ENCODE results near the gene ADPRH. TPM values are rescaled to one million over a fixed set of nuclear protein-coding genes. Genes with fewer than 3 reads are reported as not detected.

The ADPRH gene
- total RNA-seq, 1 donor, result 4.1 TPM

- no peak for TF ChIP-seq CTCF (IDR thresholded peaks at IDR 0.05; ENCODE audit: insufficient read depth, low read length)
- DNase-seq (ENCODE audit: low read depth), result peak; percentile 46
- H3K4me3 ChIP-seq (ENCODE audit: low read depth, low read length), result no peak overlapping the region
Measured at GRCh38 chr3:119636249-119636648, 57.0 kb downstream of the ADPRH start.

GRCh38 chr3:119636891-119637611, 57.8 kb downstream of the ADPRH start:
- H3K4me3 ChIP-seq (ENCODE audit: low read depth, low read length), result no peak overlapping the region
- DNase-seq (ENCODE audit: low read depth), result no peak
- no peak for TF ChIP-seq CTCF (IDR thresholded peaks at IDR 0.05; ENCODE audit: insufficient read depth, low read length)

- no peak for TF ChIP-seq CTCF (IDR thresholded peaks at IDR 0.05; ENCODE audit: insufficient read depth, low read length)
- H3K4me3 ChIP-seq (ENCODE audit: low read depth, low read length), result no peak overlapping the region
- DNase-seq (ENCODE audit: low read depth), result peak; percentile 94
Measured at GRCh38 chr3:119637679-119638477, 58.6 kb downstream of the ADPRH start.

Other genes starting within 250 kb of the ADPRH start
- 56.7 and 68.7 TPM in 2 replicates for gene TMEM39A, start 115.9 kb upstream of the ADPRH start, total RNA-seq (ENCODE audit: low replicate concordance)
- gene POGLUT1, start 110.5 kb upstream of the ADPRH start, total RNA-seq (ENCODE audit: low replicate concordance), result 6.1 and 23.0 TPM in 2 replicates
- gene TIMMDC1, start 80.9 kb upstream of the ADPRH start, total RNA-seq (ENCODE audit: low replicate concordance), result 65.6 and 134 TPM in 2 replicates
- not detected in 2 replicates for gene CD80, start 19.9 kb upstream of the ADPRH start, total RNA-seq (ENCODE audit: low replicate concordance)
- 1.1 TPM in 1 of 2 replicates, not detected in the other for gene PLA1A, start 18.4 kb downstream of the ADPRH start, total RNA-seq (ENCODE audit: low replicate concordance)
- 0.27 and 1.6 TPM in 2 replicates for gene POPDC2, start 81.1 kb downstream of the ADPRH start, total RNA-seq (ENCODE audit: low replicate concordance)
- gene COX17, start 97.9 kb downstream of the ADPRH start, total RNA-seq (ENCODE audit: low replicate concordance), result 17.0 and 18.0 TPM in 2 replicates
- 0.81 and 0.98 TPM in 2 replicates for gene CFAP91, start 123.5 kb downstream of the ADPRH start, total RNA-seq (ENCODE audit: low replicate concordance)
- 0.27 TPM in 1 of 2 replicates, not detected in the other for gene NR1I2, start 202.6 kb downstream of the ADPRH start, total RNA-seq (ENCODE audit: low replicate concordance)